Measurements from ENCODE around the gene HYPK.

DNA sequence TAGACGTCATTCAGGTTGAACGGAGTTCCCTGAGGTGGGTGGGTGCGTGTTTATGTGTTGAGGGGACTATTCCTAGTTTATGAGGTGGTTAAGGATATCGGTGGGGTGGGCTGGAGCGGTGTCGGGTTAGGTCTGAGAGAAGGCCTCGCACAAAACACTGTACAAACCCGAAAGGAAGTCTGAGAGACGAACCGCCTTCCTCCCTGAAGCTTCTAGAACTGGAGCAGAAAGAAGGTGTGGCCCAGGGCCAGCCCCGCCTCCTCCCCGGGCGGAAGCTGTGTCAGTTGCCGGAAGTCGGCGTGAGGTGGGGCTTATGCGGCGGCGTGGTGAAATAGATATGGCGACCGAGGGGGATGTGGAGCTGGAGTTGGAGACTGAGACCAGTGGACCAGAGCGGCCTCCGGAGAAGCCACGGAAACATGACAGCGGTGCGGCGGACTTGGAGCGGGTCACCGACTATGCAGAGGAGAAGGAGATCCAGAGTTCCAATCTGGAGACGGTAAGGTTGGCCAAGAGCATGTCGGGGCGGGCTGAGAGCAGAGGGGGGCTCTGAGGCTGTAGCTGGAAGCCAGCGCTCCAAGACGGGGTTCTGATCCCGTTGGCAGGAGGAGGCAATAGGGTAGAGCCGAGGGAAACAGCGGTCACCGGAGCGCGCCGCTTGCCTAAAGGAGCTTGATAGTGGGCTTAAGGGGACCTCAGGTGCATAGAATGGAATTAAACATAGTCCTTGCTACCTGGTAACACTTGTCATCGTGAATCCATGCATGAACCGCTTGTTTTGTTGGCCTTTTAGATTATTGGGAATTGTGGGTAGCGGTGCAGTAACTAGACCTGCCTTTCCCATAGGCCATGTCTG is at the start of gene HYPK:
- TF ChIP-seq JUND (IDR thresholded peaks at IDR 0.05; ENCODE audit: low read length): no peak
- TF ChIP-seq YY1 (IDR thresholded peaks at IDR 0.05; ENCODE audit: low read depth, low read length): peak; percentile 89
- TF ChIP-seq RFX5 (IDR thresholded peaks at IDR 0.05; ENCODE audit: borderline replicate concordance, low read depth, low read length): no peak
- peak; percentile 2 to 82 for TF ChIP-seq POLR2A (IDR thresholded peaks at IDR 0.05; ENCODE audit: control extremely low read depth in 1 of 2, low read depth in 2 of 2, low read length in 2 of 2)
- TF ChIP-seq, protein P1, sequence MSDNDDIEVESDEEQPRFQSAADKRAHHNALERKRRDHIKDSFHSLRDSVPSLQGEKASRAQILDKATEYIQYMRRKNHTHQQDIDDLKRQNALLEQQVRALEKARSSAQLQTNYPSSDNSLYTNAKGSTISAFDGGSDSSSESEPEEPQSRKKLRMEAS (IDR thresholded peaks at IDR 0.05): peak; percentile 59
- TF ChIP-seq, protein P2, sequence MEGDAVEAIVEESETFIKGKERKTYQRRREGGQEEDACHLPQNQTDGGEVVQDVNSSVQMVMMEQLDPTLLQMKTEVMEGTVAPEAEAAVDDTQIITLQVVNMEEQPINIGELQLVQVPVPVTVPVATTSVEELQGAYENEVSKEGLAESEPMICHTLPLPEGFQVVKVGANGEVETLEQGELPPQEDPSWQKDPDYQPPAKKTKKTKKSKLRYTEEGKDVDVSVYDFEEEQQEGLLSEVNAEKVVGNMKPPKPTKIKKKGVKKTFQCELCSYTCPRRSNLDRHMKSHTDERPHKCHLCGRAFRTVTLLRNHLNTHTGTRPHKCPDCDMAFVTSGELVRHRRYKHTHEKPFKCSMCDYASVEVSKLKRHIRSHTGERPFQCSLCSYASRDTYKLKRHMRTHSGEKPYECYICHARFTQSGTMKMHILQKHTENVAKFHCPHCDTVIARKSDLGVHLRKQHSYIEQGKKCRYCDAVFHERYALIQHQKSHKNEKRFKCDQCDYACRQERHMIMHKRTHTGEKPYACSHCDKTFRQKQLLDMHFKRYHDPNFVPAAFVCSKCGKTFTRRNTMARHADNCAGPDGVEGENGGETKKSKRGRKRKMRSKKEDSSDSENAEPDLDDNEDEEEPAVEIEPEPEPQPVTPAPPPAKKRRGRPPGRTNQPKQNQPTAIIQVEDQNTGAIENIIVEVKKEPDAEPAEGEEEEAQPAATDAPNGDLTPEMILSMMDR (IDR thresholded peaks at IDR 0.05; ENCODE audit: control extremely low read depth in 1 of 3, insufficient read depth in 1 of 3, low read depth in 1 of 3, low read length in 3 of 3): no peak
- TF ChIP-seq EGR1 (IDR thresholded peaks at IDR 0.05; ENCODE audit: borderline replicate concordance, low read depth, low read length): no peak
- no peak for TF ChIP-seq JUN (IDR thresholded peaks at IDR 0.05; ENCODE audit: low read depth, low read length)
- peak; percentile 52; the same call in 1 of the 2 replicates for TF ChIP-seq CHD2 (IDR thresholded peaks at IDR 0.05; ENCODE audit: low read length)
- no peak for TF ChIP-seq TEAD4 (IDR thresholded peaks at IDR 0.05; ENCODE audit: low read depth, low read length)
- TF ChIP-seq TAF1 (IDR thresholded peaks at IDR 0.05; ENCODE audit: low read depth, low read length): peak; percentile 82
- no peak for TF ChIP-seq RBBP5 (IDR thresholded peaks at IDR 0.05; ENCODE audit: borderline replicate concordance, low read depth, low read length)
